Hepatic stellate cell (primary cell): ENCODE data around the gene ZNF385B.
"Not testable (repeated sequence)": the region's sequence is repeated elsewhere in the genome, so short reads cannot be mapped to it uniquely, and the experiment has no call there.

Source experiments
- DNase-seq: peaks from one replicate; pipeline ENCODE4 v3.0.0; 2011; ENCODE audit warnings: low spot score

Gene ZNF385B

GRCh38 chr2:179487010-179487731, 374.2 kb downstream of the ZNF385B start:
- DNase-seq: no peak

- DNase-seq: no peak
Measured at GRCh38 chr2:179483131-179483530, 378.3 kb downstream of the ZNF385B start.

GRCh38 chr2:179479947-179480346, 381.5 kb downstream of the ZNF385B start:
- DNase-seq: no peak

GRCh38 chr2:179478771-179479170, 382.6 kb downstream of the ZNF385B start:
- DNase-seq: no peak

- no peak for DNase-seq
Measured at GRCh38 chr2:179470992-179471391, 390.4 kb downstream of the ZNF385B start.

- DNase-seq: no peak
Measured at GRCh38 chr2:179470089-179470488, 391.3 kb downstream of the ZNF385B start.

- DNase-seq: no peak
Measured at GRCh38 chr2:179467960-179468359, 393.5 kb downstream of the ZNF385B start.

- DNase-seq: no peak
Measured at GRCh38 chr2:179467111-179467510, 394.3 kb downstream of the ZNF385B start.

- no peak for DNase-seq
Measured at GRCh38 chr2:179461420-179461819, 400.0 kb downstream of the ZNF385B start.

- peak; percentile 35 for DNase-seq
Measured at GRCh38 chr2:179460181-179460929, 401.1 kb downstream of the ZNF385B start.

GRCh38 chr2:179458113-179458512, 403.3 kb downstream of the ZNF385B start:
- not testable (repeated sequence) for DNase-seq

- no peak for DNase-seq
Measured at GRCh38 chr2:179455824-179456223, 405.6 kb downstream of the ZNF385B start.

- no peak for DNase-seq
Measured at GRCh38 chr2:179455172-179455524, 406.3 kb downstream of the ZNF385B start.

GRCh38 chr2:179454443-179455171, 406.8 kb downstream of the ZNF385B start:
- peak; percentile 24 for DNase-seq

- no peak for DNase-seq
Measured at GRCh38 chr2:179449010-179449409, 412.4 kb downstream of the ZNF385B start.

- no peak for DNase-seq
Measured at GRCh38 chr2:179447839-179448447, 413.5 kb downstream of the ZNF385B start.

- no peak for DNase-seq
Measured at GRCh38 chr2:179447421-179447820, 414.0 kb downstream of the ZNF385B start.

GRCh38 chr2:179446476-179447141, 414.8 kb downstream of the ZNF385B start:
- no peak for DNase-seq

- DNase-seq: no peak
Measured at GRCh38 chr2:179444056-179444455, 417.4 kb downstream of the ZNF385B start.

GRCh38 chr2:179443180-179443579, 418.2 kb downstream of the ZNF385B start:
- DNase-seq: no peak

GRCh38 chr2:179442206-179442605, 419.2 kb downstream of the ZNF385B start:
- no peak for DNase-seq

GRCh38 chr2:179441551-179441950, 419.9 kb downstream of the ZNF385B start:
- no peak for DNase-seq
